ENCODE results near the gene CDH23.

- TF ChIP-seq POLR2AphosphoS5 (IDR thresholded peaks at IDR 0.05; ENCODE audit: low read depth, low read length) (no peak), SIN3A (IDR thresholded peaks at IDR 0.05; ENCODE audit: borderline replicate concordance, insufficient read depth, low read length) (no peak), TAF1 (IDR thresholded peaks at IDR 0.05; ENCODE audit: borderline replicate concordance, insufficient read depth, low read length) (no peak), REST (IDR thresholded peaks at IDR 0.05; ENCODE audit: insufficient read depth in 1 of 2, low read depth in 2 of 2, low read length in 2 of 2) (no peak), FOXP2 (optimal IDR thresholded peaks at IDR 0.05; ENCODE audit: borderline replicate concordance, extremely low read depth, extremely low read length, insufficient read depth) (no peak)
Observed at GRCh38 chr10:71623986-71624291, 227.2 kb downstream of the CDH23 start.
